Lower leg skin (tissue), 3 donors: Measurements from ENCODE around the gene TBX4.

Source experiments
- CTCF ChIP-seq, 3 donors: fragments of 450-650 bp; IDR thresholded peaks; one replicate each; pipeline ENCODE4 v1.5.1; 2016; ENCODE audit warnings: antibody characterized with exemption in 3 of 3, mild to moderate bottlenecking in 3 of 3, moderate library complexity in 2 of 3
- POLR2A ChIP-seq, 2 donors: fragments of 450-650 bp; IDR thresholded peaks; one replicate each; pipeline ENCODE4 v1.6.1; 2016 to 2017; ENCODE audit warnings: antibody characterized with exemption in 2 of 2, mild to moderate bottlenecking in 1 of 2, moderate library complexity in 1 of 2

- TF ChIP-seq POLR2A (IDR thresholded peaks at IDR 0.05) (no peak), CTCF (IDR thresholded peaks at IDR 0.05) (no peak)
Observed at GRCh38 chr17:61485067-61485775, 33.0 kb downstream of the TBX4 start.
